Lower leg skin (tissue), 4 donors: Measurements from ENCODE around the gene CHD5. TPM values are rescaled to one million over a fixed set of nuclear protein-coding genes. Genes with fewer than 3 reads are reported as not detected.

ENCODE experiments used
- DNase-seq, 2 donors: peaks; one replicate each; pipeline ENCODE4 v3.0.0-alpha.2; 2019; ENCODE audit warnings: low spot score in 2 of 2
- H3K4me3 ChIP-seq: fragments of 200-600 bp; sonication (generic); 2 replicates; pipeline ENCODE4 v1.5.1; 2017; ENCODE audit warnings: mild to moderate bottlenecking, low read depth; ENCODE audit not compliant: poor library complexity, severe bottlenecking
- CTCF ChIP-seq, 3 donors: fragments of 450-650 bp; IDR thresholded peaks; one replicate each; pipeline ENCODE4 v1.5.1; 2016; ENCODE audit warnings: antibody characterized with exemption in 3 of 3, mild to moderate bottlenecking in 3 of 3, moderate library complexity in 2 of 3
- POLR2A ChIP-seq, 2 donors: fragments of 450-650 bp; IDR thresholded peaks; one replicate each; pipeline ENCODE4 v1.6.1; 2016 to 2017; ENCODE audit warnings: antibody characterized with exemption in 2 of 2, mild to moderate bottlenecking in 1 of 2, moderate library complexity in 1 of 2
- WGBS, 2 donors: methylation state at CpG; one replicate each; pipeline ENCODE4 v1.1.5; 2018; 5-methylcytosine and 5-hydroxymethylcytosine counted together
- intact Hi-C: fragments of 100-400 bp; cut with DNase I; formaldehyde crosslinking; loops from one replicate; pipeline ENCODE4 v1.15.0; 2023; ENCODE audit warnings: low total_unique reads
- total RNA-seq, 4 donors: library from RNA; depleted of rRNA; stranded (reverse); fragments of >200 nt; gene quantifications; one replicate each; pipeline ENCODE4 v1.1.0, GENCODE V29; 2016

CHD5 gene
- total RNA-seq, 4 donors from 2014 or later = 0.04 to 0.27 (median 0.13) TPM; not detected in 1

GRCh38 chr1:6184083-6184783 lies 4.1 kb upstream of the CHD5 start:
- WGBS, 2 donors = 79 to 80% methylated on average over 13 of the region's 13 CpGs
- DNase-seq = no peak
- H3K4me3 ChIP-seq = no peak overlapping the region
- intact Hi-C loops = loop anchor here (10.0 kb wide), 1 partner anchor 69 kb away; no protein-coding TSS in a partner anchor
- TF ChIP-seq POLR2A (IDR thresholded peaks at IDR 0.05) (no peak), CTCF (IDR thresholded peaks at IDR 0.05) (no peak)

- H3K4me3 ChIP-seq = no peak overlapping the region
- TF ChIP-seq CTCF (IDR thresholded peaks at IDR 0.05) (no peak), POLR2A (IDR thresholded peaks at IDR 0.05) (no peak)
- intact Hi-C loops = loop anchor here (10.0 kb wide), 1 partner anchor 69 kb away; no protein-coding TSS in a partner anchor
- no peak for DNase-seq
- 55 to 67% methylated on average over 6 of the region's 6 CpGs for WGBS, 2 donors
Observed at GRCh38 chr1:6183520-6183989, 3.4 kb upstream of the CHD5 start.

- WGBS, 2 donors = 16 to 20% methylated on average over 9 to 10 of the region's 10 CpGs
- no peak overlapping the region for H3K4me3 ChIP-seq
- intact Hi-C loops = loop anchor here (10.0 kb wide), 1 partner anchor 67 kb away; no protein-coding TSS in a partner anchor
- no peak for TF ChIP-seq CTCF (IDR thresholded peaks at IDR 0.05)
- no peak for TF ChIP-seq POLR2A (IDR thresholded peaks at IDR 0.05)
- DNase-seq = no peak
Observed at GRCh38 chr1:6181347-6181770, 1.2 kb upstream of the CHD5 start.

- DNase-seq = no peak
- intact Hi-C loops = loop anchor here (10.0 kb wide), 1 partner anchor 66 kb away; no protein-coding TSS in a partner anchor
- 6% methylated on average over 31 to 33 of the region's 36 CpGs for WGBS, 2 donors
- no peak overlapping the region for H3K4me3 ChIP-seq
- TF ChIP-seq POLR2A (IDR thresholded peaks at IDR 0.05) (no peak), CTCF (IDR thresholded peaks at IDR 0.05) (no peak)
Observed at GRCh38 chr1:6180707-6181311, 688 bp upstream of the CHD5 start.

GRCh38 chr1:6179564-6180175 lies 451 bp downstream of the CHD5 start:
- DNase-seq = no peak
- TF ChIP-seq POLR2A (IDR thresholded peaks at IDR 0.05) (no peak), CTCF (IDR thresholded peaks at IDR 0.05) (no peak)
- H3K4me3 ChIP-seq = no peak overlapping the region
- 0% methylated on average over 32 of the region's 92 CpGs; no CpG with 5 or more reads in 1 of the 2 donors for WGBS, 2 donors
- intact Hi-C loops = loop anchor here (10.0 kb wide), 1 partner anchor 65 kb away; no protein-coding TSS in a partner anchor
